DMS 273 (cell line): ENCODE data around the gene KCNA2.

Experiments used
- DNase-seq: peaks from one replicate; lab custom pipeline; 2025; ENCODE audit not compliant: unreplicated experiment; lab: John Stamatoyannopoulos, UW

KCNA2 gene

GRCh38 chr1:110603058-110603457, 3.1 kb downstream of the KCNA2 start:
- no peak for DNase-seq

GRCh38 chr1:110602466-110602865, 3.7 kb downstream of the KCNA2 start:
- DNase-seq = no peak

GRCh38 chr1:110601332-110601731, 4.8 kb downstream of the KCNA2 start:
- no peak for DNase-seq

- no peak for DNase-seq
These were observed 5.4 kb downstream of the KCNA2 start for GRCh38 chr1:110600716-110601115.

GRCh38 chr1:110597966-110598365, 8.2 kb downstream of the KCNA2 start:
- no peak for DNase-seq

GRCh38 chr1:110596312-110596711, 9.8 kb downstream of the KCNA2 start:
- DNase-seq = no peak

GRCh38 chr1:110595353-110595710, 10.8 kb downstream of the KCNA2 start:
- no peak for DNase-seq

- no peak for DNase-seq
These were observed 11.5 kb downstream of the KCNA2 start for GRCh38 chr1:110594456-110595352.

GRCh38 chr1:110593902-110594301, 12.3 kb downstream of the KCNA2 start:
- DNase-seq = no peak

GRCh38 chr1:110591956-110592355, 14.2 kb downstream of the KCNA2 start:
- DNase-seq = no peak

- DNase-seq = no peak
These were observed 17.2 kb downstream of the KCNA2 start for GRCh38 chr1:110588991-110589390.

GRCh38 chr1:110588486-110588885, 17.7 kb downstream of the KCNA2 start:
- no peak for DNase-seq

- DNase-seq = no peak
These were observed 18.3 kb downstream of the KCNA2 start for GRCh38 chr1:110587906-110588305.

GRCh38 chr1:110585481-110585880, 20.7 kb downstream of the KCNA2 start:
- peak; percentile 26 for DNase-seq

- no peak for DNase-seq
These were observed 22.1 kb downstream of the KCNA2 start for GRCh38 chr1:110584045-110584444.

- no peak for DNase-seq
These were observed 22.7 kb downstream of the KCNA2 start for GRCh38 chr1:110583505-110583904.

- DNase-seq = no peak
These were observed 23.8 kb downstream of the KCNA2 start for GRCh38 chr1:110582378-110582777.

GRCh38 chr1:110581682-110582145, 24.4 kb downstream of the KCNA2 start:
- no peak for DNase-seq

- DNase-seq = no peak
These were observed 25.9 kb downstream of the KCNA2 start for GRCh38 chr1:110580244-110580643.

- no peak for DNase-seq
These were observed 26.7 kb downstream of the KCNA2 start for GRCh38 chr1:110579460-110579859.

GRCh38 chr1:110576441-110576840, 29.7 kb downstream of the KCNA2 start:
- no peak for DNase-seq

GRCh38 chr1:110573314-110573713, 32.8 kb downstream of the KCNA2 start:
- no peak for DNase-seq

- no peak for DNase-seq
These were observed 33.4 kb downstream of the KCNA2 start for GRCh38 chr1:110572751-110573150.
